NCI-H510A treated with DMSO at 0.1 percent for 48 hours (cell line): ENCODE measurements around the gene SKAP1.

Source experiments
- DNase-seq: peaks from one replicate; lab custom pipeline; 2025; lab: John Stamatoyannopoulos, UW

Gene SKAP1

GRCh38 chr17:48144231-48144630, 285.8 kb downstream of the SKAP1 start:
- DNase-seq, result no peak

GRCh38 chr17:48143629-48144028, 286.4 kb downstream of the SKAP1 start:
- peak; percentile 97 for DNase-seq

- no peak for DNase-seq
Measured at GRCh38 chr17:48139944-48140343, 290.1 kb downstream of the SKAP1 start.

DNA sequence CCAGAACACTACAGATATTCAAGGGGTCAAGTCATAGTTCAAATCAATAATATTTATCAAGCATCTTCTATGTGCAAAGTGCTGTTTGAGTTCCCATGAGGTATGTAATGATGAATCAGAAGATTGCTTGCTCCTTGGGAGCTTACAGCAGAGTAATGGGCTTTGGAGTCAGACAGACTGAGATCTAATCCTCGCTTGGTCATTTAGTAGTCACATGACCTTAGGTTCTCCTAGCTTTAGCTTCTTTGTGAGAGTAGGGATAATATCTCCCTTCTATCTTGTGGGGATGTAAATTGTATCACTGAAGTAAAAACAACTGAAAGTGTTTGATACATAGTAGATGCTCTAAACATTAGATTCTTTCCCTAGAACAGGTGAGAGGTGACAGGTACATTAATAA, 292.4 kb downstream of the SKAP1 start:
- DNase-seq, result no peak

GRCh38 chr17:48134912-48135480, 295.0 kb downstream of the SKAP1 start:
- DNase-seq, result no peak

DNA sequence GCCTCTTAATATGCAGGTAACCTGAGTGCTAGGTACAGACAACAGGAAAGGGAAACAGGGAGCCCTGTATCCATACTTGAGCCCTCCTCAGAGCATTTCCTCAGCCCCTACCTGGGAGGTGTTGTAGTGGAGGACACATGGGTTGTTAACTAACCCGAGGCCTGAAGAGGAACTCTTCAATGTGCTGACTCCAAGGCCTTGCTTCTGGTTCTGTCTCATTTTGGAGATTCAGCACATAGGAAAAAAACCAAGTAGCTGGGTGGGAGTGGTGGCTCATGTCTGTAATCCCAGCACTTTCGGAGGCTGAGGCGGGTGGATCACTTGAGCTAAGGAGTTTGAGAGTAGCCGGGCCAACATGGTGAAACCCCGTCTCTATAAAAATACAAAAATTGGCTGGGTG, 297.6 kb downstream of the SKAP1 start:
- DNase-seq, result no peak

DNA sequence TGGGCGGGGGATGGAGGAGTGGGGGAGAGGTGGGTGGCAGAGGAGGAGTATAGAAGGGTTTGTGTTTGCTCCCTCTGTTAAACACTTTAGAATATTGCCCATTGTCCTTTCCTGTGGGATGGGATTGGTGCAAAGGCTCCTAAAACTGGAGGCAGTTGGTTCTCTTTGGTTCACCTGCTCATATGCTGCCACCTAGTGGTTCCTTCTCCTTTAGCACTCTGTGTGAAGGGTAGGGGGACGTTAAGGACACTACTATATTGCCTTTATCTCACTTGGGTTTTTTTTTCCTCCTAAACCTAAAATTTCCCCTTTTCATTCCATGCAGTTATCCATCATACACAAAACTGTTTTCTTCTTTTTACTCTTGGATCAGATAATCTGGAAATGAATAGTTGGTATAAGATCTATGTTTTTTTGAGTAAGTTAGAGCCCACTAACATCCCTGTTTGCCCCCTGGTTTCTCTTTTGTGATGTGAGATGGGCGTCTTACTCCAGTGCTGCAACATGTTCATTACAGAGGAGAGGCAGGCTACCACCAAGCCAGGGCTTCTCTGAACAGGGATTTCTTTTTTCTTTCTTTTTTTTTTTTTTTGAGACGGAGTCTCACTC, 298.7 kb downstream of the SKAP1 start:
- peak; percentile 100 for DNase-seq

GRCh38 chr17:48129981-48130380, 300.0 kb downstream of the SKAP1 start:
- no peak for DNase-seq

- DNase-seq, result no peak
Measured at GRCh38 chr17:48128400-48128799, 301.6 kb downstream of the SKAP1 start.

DNA sequence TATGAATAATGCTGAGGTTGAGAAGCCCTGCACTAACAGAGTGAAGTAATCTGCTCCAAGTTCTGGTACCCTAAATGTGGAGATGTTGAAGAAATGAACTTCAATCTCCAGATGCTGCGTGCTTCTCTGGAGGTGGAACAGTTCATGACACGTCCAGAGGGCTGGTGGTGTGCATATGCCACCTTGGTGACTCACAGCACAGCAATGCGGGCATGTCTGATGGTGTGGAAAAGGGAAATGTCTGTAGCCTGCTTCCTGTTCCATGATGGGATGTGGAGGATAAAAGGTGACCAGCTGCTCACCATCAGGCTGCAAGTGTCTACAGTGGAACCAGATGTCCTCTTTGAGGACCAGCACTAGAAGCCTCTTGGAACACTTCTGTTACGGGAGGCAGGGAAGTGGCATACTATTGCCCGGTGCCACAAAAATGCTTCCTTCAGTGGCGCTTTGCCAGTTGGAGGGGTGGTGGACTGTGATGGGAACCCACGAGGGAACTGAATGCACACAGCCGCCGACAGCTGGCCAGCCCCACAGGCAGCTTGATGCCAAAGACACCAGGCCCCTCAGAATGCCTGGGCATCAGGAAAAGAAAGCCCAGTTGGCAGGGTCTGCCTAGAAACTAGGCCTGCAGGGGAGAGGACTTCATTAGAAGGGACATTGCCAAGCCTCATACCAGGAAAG, 302.5 kb downstream of the SKAP1 start:
- no peak for DNase-seq

DNA sequence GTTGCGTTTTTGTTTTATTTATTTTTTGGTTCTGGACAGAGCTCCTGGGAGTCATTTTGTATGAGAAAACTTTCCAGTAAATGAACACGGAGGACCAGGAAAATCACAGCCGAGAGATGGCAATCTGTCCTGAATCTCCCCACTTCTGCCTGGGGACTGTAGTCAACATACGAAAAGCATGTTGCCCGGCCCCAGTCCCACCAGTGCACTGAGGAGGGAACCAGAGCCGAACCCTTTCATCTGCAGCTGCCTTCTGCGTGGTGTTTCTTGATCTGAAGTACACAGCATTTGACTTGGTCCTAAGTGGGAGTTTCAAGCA, 303.5 kb downstream of the SKAP1 start:
- DNase-seq, result no peak

GRCh38 chr17:48125829-48126531, 304.0 kb downstream of the SKAP1 start:
- DNase-seq, result no peak

DNA sequence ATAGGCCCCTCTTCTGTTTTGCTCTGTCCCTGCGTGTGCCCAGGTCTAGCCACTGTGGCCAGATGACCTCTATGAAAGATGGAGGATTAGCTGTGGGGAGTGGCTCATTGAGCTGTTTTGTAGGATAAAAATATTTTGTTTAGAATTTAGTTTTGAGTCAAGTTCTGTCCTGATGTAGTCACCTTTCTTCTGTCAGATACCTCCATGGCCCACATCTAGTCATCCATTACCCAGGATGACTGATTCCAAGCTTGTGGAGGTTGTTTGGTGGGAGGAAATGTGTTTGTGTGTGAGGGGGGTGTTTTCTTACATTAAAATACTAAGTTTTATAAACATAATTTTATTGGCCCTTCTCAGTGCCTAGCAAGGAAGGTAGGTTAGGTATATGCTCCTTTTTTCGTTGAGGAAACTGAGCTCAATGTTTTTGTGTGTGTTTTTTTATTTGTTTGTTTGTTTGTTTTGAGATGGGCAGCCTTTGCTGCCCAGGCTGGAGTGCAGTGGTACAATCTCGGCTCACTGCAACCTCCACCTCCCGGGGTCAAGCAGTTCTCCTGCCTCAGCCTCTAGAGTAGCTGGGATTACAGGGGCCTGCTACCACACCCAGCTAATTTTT, 306.1 kb downstream of the SKAP1 start:
- no peak for DNase-seq

DNA sequence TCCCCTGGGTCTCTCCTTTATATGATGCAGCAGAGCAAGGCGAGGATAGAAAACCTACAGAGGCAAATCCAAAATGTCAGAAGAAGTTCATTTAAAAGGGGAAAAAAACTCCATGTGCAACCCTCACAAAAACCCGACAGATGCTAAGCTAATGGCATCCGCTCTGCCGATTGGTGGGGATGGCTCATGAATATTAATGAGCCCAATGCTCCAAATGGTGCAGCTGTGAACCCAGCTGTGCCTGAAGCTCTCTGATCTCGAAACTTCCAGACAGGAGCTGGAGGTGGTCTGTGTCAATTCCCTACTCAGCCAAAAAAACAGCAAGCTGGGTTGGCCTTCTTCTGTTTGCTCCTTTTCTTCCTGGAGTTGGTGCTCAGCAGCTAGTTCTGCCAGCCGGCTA, 306.9 kb downstream of the SKAP1 start:
- DNase-seq, result peak; percentile 99

DNA sequence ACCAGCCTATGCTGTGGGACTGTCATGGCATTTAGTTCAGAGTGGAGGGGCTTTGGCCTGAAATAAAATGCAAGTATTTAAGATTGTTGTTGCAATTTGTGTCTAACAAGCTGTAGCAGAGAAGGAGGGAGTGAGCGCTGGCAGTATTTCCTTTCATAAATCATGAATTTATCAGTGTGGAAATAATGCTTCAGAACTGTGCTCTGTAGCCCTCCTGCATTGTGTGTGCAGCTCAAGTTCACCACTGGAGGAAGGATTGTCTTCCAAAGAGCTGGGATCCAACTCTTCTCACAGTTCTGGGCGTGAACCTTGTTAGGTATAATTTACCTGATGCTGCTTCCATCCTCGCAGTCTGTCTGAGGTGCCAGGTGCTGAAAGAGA, 307.4 kb downstream of the SKAP1 start:
- DNase-seq, result peak; percentile 99

DNA sequence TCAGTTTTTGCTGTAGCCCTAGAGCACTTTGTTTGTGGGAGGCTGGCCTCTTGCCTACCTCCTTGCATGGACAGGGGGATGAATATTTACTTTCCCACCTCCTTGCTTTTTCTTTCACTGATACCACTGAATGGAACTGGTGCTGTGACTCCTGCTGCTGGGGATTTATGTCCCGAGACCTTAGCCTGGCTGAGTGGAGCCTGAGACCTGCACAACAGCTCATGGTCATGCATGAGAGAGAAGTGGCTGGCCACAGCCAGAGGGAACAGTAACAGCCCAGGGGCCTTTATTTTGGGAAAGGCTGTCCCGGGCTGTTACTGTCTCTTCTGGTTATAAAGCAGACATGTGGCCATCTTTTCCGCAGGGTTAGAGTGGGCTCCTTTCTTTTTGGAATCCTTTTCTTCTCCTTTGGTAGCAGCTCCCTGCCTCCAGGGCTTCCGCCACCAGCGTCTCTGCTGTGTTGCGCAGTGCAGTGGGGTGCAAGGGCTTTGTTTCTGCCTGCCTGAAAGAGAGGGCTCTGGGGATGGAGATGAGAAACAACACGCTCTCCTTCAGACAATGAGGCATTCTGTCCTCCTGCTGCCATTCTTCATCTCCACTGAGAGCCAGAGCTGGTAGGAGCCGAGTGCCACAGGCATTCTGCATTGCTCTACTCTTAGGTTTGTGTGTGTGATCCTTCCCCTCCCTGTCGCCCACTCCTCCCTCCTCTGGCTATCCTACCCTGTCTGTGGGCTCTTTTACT, 307.9 kb downstream of the SKAP1 start:
- peak; percentile 98 for DNase-seq

DNA sequence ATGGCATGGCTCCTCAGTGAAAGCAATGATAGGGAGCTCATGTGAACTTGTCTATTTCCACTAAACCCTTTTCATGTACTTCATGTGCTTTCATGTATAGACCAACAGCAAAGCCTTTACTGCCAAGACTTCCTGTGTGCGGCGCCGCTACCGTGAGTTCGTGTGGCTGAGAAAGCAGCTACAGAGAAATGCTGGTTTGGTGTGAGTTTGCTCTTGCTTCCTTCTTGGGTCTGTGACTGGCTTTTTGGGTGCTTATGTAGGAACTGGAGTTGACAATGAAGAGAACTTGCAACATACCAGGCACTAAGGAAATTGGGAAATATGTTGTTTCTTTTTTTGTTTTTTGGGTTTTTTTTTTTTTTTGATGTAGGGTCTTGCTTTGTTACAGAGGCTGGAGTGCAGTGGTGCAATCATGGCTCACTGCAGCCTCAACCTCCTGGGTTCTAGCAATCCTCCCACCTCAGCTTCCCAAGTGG, 316.8 kb downstream of the SKAP1 start:
- DNase-seq, result no peak

DNA sequence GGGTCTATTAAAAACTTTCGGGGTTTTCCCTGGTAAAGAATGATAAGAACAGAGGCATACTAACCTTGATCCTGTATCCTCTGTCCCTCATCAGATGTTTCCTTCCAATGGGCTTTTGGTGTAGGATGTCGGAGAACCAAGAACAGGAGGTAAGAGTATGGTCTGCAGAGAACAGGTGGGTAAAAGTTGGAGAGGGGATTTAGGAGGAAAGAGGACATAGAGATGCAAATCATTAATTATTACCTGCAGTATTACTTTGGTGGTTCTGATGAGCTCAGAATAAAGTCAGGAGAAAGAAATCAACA, 318.1 kb downstream of the SKAP1 start:
- no peak for DNase-seq

DNA sequence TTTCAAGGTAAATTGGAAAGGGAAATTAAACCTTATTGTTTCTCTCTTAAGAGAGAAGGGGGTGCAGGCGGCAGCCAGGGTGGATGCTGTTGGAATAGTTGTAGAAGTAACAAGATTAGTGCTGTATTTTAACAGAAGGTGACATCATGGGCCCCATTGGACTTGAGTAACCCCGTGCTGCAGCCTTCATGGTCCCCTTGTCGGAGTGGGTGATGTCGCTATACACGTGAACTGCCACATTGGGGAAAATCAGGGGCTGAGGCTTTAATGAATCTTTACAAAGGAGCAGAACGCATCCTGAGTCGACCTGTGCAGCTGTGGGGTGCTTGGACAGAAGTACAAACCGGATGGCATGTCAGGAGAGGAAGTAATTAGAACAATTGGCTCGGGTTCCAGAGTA, 319.3 kb downstream of the SKAP1 start:
- DNase-seq, result no peak

DNA sequence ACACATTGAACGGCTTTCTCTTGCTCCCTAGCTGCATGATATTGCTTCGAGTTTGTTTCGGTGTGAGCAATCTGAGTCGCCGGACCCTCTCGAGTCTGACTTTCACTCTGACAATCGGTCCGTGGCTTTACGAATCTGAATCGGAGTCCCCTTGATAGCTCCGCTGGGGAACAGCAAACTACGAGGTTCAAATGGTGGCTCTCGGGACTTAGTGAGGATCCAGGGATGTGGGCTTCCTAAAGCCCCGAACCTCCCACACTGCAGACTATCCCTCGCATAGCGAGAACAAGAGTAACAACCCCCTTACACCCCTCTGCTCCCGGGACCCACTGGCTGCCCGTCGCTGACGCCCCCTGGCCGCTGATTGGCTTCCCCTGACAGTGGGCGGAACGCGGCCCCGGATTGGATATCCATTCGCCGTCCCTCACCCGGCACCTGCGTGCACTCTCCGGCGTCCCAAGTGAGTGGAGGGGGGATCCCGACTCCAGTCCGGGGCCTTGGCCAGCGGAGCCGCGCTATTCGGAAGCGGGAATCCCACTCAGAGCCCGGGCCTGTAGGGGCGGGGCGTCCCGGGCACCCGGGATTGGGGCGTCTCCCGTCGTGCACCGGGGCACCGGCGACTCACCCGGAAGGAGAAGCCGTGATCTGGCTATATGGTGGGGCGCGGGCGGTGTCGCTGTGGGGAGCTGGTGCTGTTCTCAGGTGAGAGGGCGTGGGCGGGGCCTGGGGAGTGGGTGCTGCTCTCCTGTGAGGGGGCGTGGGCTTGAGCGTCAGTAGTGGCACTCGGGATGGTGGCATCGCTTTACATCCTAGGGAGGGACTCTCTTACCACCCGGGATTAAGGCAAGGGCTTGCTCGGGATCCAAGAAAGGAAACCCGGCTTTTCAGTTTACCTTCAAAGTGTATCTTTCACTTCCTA, 322.6 kb downstream of the SKAP1 start, which contains the start of gene SNX11:
Gene SNX11 (plus strand): TSS at position 630 of the 919 bp plus-strand sequence. CDS start 4,278 bp downstream, outside the sequence.
- peak; percentile 98 for DNase-seq

- DNase-seq, result no peak
Measured at GRCh38 chr17:48106802-48107136, 323.2 kb downstream of the SKAP1 start.
